K562 (cell line): ENCODE measurements around the gene GRAMD2B. TPM values are rescaled to one million over a fixed set of nuclear protein-coding genes. Genes with fewer than 3 reads are reported as not detected.

Source experiments
- ATAC-seq: fragments of 200-7000 bp; cut with Tn5 transposase; 3 replicates; pipeline ENCODE4 v1.9.1; 2020; ENCODE audit warnings: moderate library complexity
- BruUV-seq: library from RNA; stranded (reverse); fragments of 400-500 nt; replicated peaks from 2 replicates; lab custom pipeline; 2021; lab: Mats Ljungman, UMichigan
- CTCF ChIA-PET: fragments of 300-600 bp; formaldehyde crosslinking; extraction: SDS; loops from one replicate; lab custom pipeline; 2021; ENCODE audit warnings: low intra/inter-chr PET ratio; lab: Yijun Ruan, JAX
- POLR2A ChIA-PET: fragments of 300-600, 350-650 bp; sonication (Branson Sonifier 250); formaldehyde crosslinking; extraction: SDS; loops from one replicate; lab custom pipeline; 2021; ENCODE audit warnings: antibody characterized with exemption, inconsistent platforms; lab: Yijun Ruan, JAX
- DNase-seq, 4 experiments: peaks; one replicate each; pipeline versions ENCODE4 v3.0.0 to v3.0.0-alpha.2; 2011 to 2018; ENCODE audit warnings: low spot score in 3 of 4, mixed read lengths in 3 of 4; ENCODE audit errors: extremely low read depth in 1 of 4
- FAIRE-seq: peaks from 2 replicates; lab custom pipeline; 2011; peaks lifted over from hg19 to GRCh38; lab: Jason Lieb, UNC
- H2AFZ ChIP-seq: 2 replicates; pipeline ENCODE4 v1.6.0; 2011; ENCODE audit warnings: low read depth, low read length, control low read depth, inconsistent platforms
- H3K27ac ChIP-seq: fragments of 200-600 bp; 3 replicates; pipeline ENCODE4 v1.8.0; 2011; ENCODE audit warnings: low read depth, mild to moderate bottlenecking, control low read depth, inconsistent platforms, low read length, moderate library complexity, mixed read lengths; ENCODE audit errors: extremely low read depth
- H3K27me3 ChIP-seq, 2 experiments: fragments of 300-600 bp in 1 of 2; 2 replicates in 1 of 2; 3 replicates in 1 of 2; pipeline versions ENCODE4 v1.6.0 to v1.8.0; 2011; ENCODE audit warnings: inconsistent platforms in 2 of 2, low read length in 2 of 2, mild to moderate bottlenecking in 1 of 2, mixed read lengths in 1 of 2, moderate library complexity in 1 of 2; ENCODE audit not compliant: control insufficient read depth in 2 of 2, insufficient read depth in 2 of 2
- H3K36me3 ChIP-seq: fragments of 300-600 bp; 3 replicates; pipeline ENCODE4 v1.8.0; 2011; ENCODE audit warnings: mild to moderate bottlenecking, low read length, inconsistent platforms; ENCODE audit not compliant: control insufficient read depth, insufficient read depth
- H3K4me1 ChIP-seq, 2 experiments: fragments of 200-600 bp in 1 of 2; replicated peaks in 1 of 2; 2 replicates in 1 of 2; 3 replicates in 1 of 2; pipeline versions ENCODE4 v1.5.1 to v1.8.0; 2011; ENCODE audit warnings: inconsistent platforms in 2 of 2, low read length in 2 of 2, mild to moderate bottlenecking in 1 of 2, mixed read lengths in 1 of 2, moderate library complexity in 1 of 2; ENCODE audit not compliant: control insufficient read depth in 2 of 2, insufficient read depth in 2 of 2
- H3K4me2 ChIP-seq: 2 replicates; pipeline ENCODE4 v1.6.1; 2011; ENCODE audit warnings: low read length, control low read depth, inconsistent platforms, mixed read lengths; ENCODE audit not compliant: insufficient read depth
- H3K4me3 ChIP-seq: fragments of 200-600 bp; sonication (generic), shearing (Covaris generic); 2 replicates; pipeline ENCODE4 v1.5.1; 2016; ENCODE audit warnings: control low read depth, inconsistent platforms
- H3K79me2 ChIP-seq: fragments of 200-600 bp; 3 replicates; pipeline ENCODE4 v1.8.0; 2011; ENCODE audit warnings: low read length, inconsistent platforms; ENCODE audit not compliant: control insufficient read depth, insufficient read depth
- H3K9ac ChIP-seq, 2 experiments: 2 replicates each; pipeline versions ENCODE4 v1.6.0 to v1.6.1; 2011; ENCODE audit warnings: low read depth in 2 of 2, low read length in 2 of 2, control low read depth in 1 of 2, inconsistent platforms in 1 of 2, mild to moderate bottlenecking in 1 of 2, mixed read lengths in 1 of 2; ENCODE audit not compliant: insufficient read depth in 1 of 2
- H3K9me1 ChIP-seq: one replicate; pipeline ENCODE4 v1.6.0; 2011; ENCODE audit warnings: inconsistent platforms, mild to moderate bottlenecking, low read length, moderate library complexity; ENCODE audit not compliant: control insufficient read depth, insufficient read depth
- H3K9me3 ChIP-seq: replicated peaks from 2 replicates; pipeline ENCODE4 v1.5.1; 2011; ENCODE audit warnings: low read depth, low read length, inconsistent platforms; ENCODE audit not compliant: control insufficient read depth, insufficient read depth
- H4K20me1 ChIP-seq: replicated peaks from 2 replicates; pipeline ENCODE4 v1.6.1; 2011; ENCODE audit warnings: low read length, inconsistent platforms, mixed read lengths; ENCODE audit not compliant: control insufficient read depth, insufficient read depth
- DNMT1 ChIP-seq: fragments of 450-650 bp; IDR thresholded peaks from 2 replicates; pipeline ENCODE4 v1.6.1; 2016; ENCODE audit warnings: antibody characterized with exemption, mild to moderate bottlenecking
- EP400 ChIP-seq: fragments of 450-650 bp; IDR thresholded peaks from 2 replicates; pipeline ENCODE4 v1.6.1; 2017; ENCODE audit warnings: antibody characterized with exemption, mild to moderate bottlenecking, moderate library complexity
- MNT ChIP-seq, 2 experiments: fragments of 450-650 bp; conservative IDR thresholded peaks; 2 replicates each; pipeline ENCODE4 v1.6.1; 2017; ENCODE audit warnings: mild to moderate bottlenecking in 2 of 2, moderate library complexity in 2 of 2
- ZBTB2 ChIP-seq: fragments of 450-650 bp; IDR thresholded peaks from 2 replicates; pipeline ENCODE4 v1.6.1; 2016; ENCODE audit warnings: antibody characterized with exemption
- WGBS: fragments of 100-300 bp; shearing (Covaris generic); methylation state at CpG from one replicate; pipeline ENCODE4 v1.1.6; 2016; ENCODE audit warnings: low coverage, mixed read lengths; ENCODE audit not compliant: insufficient coverage; ENCODE audit errors: missing lambda C conversion rate; 5-methylcytosine and 5-hydroxymethylcytosine counted together
- in situ Hi-C: fragments of 300-500 bp; cut with MboI; formaldehyde crosslinking; loops from 4 replicates; pipeline ENCODE4 v1.15.0; 2018; ENCODE audit warnings: inconsistent platforms, mixed read lengths
- intact Hi-C: fragments of 100-400 bp; cut with micrococcal nuclease; formaldehyde crosslinking; loops from 2 replicates; pipeline ENCODE4 v1.14.2; 2022
- polyA plus RNA-seq, 8 experiments: library from polyadenylated mRNA; depleted of rRNA in 4 of 8; stranded (reverse) in 5 of 8; unstranded in 3 of 8; fragments of >200 nt; fragmentation: Nextera tagmentation in 2 of 8; fragmentation: Illumina TruSeq in 1 of 8; extraction: Ambion mirVana in 2 of 8; extraction: Trizol in 1 of 8; gene quantifications; 2 replicates each; pipeline versions ENCODE4 v1.2.1 to v1.2.3, GENCODE V29; 2011 to 2014; ENCODE audit warnings: inconsistent platforms in 1 of 8, missing spikeins in 1 of 8
- total RNA-seq, 7 experiments: library from RNA; depleted of rRNA in 6 of 7; stranded (reverse); fragments of >200 nt in 6 of 7; fragmentation: Illumina TruSeq in 2 of 7; extraction: Trizol in 2 of 7; gene quantifications; 2 replicates each; pipeline versions ENCODE4 v1.2.1 to v1.2.3, GENCODE V29; 2011 to 2021; ENCODE audit warnings: low replicate concordance in 1 of 7
- TF ChIP-seq, protein P1 (sequence below): sonication (generic); formaldehyde crosslinking; IDR thresholded peaks from 2 replicates; pipeline ENCODE4 v1.8.0; 2022; ENCODE audit warnings: missing genetic modification reagents, mild to moderate bottlenecking, borderline replicate concordance
- TF ChIP-seq, protein P2 (sequence below): fragments of 250-450 bp; sonication (Bioruptor Pico); IDR thresholded peaks from 2 replicates; pipeline ENCODE4 v1.8.0; 2022; ENCODE audit warnings: moderate library complexity, mild to moderate bottlenecking, inconsistent platforms

Gene GRAMD2B
- total and polyA plus RNA-seq, 9 of the 15 experiments (the other 6 are each of a cell fraction or from before 2014, with no cell fraction given) = 0.32 to 4.2 (median 1.4) TPM

GRCh38 chr5:126385524-126386502, 37.4 kb upstream of the GRAMD2B start:
- no TSS peak for BruUV-seq
- Histone ChIP-seq H3K9me1 (no peaks in the 10 kb centered on the region), H3K27me3 (no peaks in the 10 kb centered on the region), H3K4me1 (no peaks in the 10 kb centered on the region), H3K9me3 (no peaks in the 10 kb centered on the region), H3K79me2 (no peaks in the 10 kb centered on the region), H3K9ac (no peak overlapping the region), H4K20me1 (no peaks in the 10 kb centered on the region), H3K4me2 (no peak overlapping the region), H2AFZ (no peak overlapping the region), H3K36me3 (no peaks in the 10 kb centered on the region)
- FAIRE-seq = no peak
- no peak for ATAC-seq
- 7% methylated on average over 6 of the region's 6 CpGs for WGBS
- in situ Hi-C loops = no loop called here
- intact Hi-C loops = no loop called here
- TF ChIP-seq EP400 (no peak), DNMT1 (no peak)
- TF ChIP-seq, all 486 proteins: peak for 0
- Histone ChIP-seq H3K4me3 (no peak overlapping the region), H3K27ac (no peak overlapping the region)
- ChIA-PET POLR2A (no interaction called here), CTCF (interaction anchor here (0.6 kb wide), 1 partner anchor 151 kb away, joined by 3 read pairs; no protein-coding TSS in a partner anchor)
- DNase-seq = no peak

DNA sequence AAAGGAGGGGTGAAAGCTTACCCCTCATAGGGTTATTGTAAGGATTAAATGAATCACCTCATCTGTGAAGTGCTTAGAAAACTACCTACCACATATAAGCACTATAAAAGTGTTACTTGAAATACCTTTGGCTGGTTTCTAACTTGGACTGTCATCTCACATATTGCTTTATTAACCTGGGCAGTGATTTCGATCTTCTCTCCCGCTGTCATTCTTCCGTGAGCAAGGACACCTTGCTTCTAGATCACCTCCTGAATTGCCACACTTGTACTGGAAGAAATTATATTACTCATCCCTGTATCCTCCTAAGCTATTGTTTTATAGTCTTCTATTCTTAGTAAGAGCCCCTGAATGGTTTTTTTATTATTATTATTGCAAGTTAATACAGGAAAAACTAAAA, 34.0 kb upstream of the GRAMD2B start:
- Histone ChIP-seq H3K4me3 (no peak overlapping the region), H3K36me3 (no peaks in the 10 kb centered on the region), H3K27me3 (no peaks in the 10 kb centered on the region), H4K20me1 (no peaks in the 10 kb centered on the region), H3K9me1 (no peaks in the 10 kb centered on the region), H3K9me3 (no peaks in the 10 kb centered on the region; the same call in 1 of the 2 replicates), H3K27ac (no peak overlapping the region), H3K4me1 (no peaks in the 10 kb centered on the region), H3K9ac (no peak overlapping the region), H3K4me2 (no peak overlapping the region), H2AFZ (no peak overlapping the region), H3K79me2 (no peaks in the 10 kb centered on the region)
- no TSS peak for BruUV-seq
- ChIA-PET CTCF (no interaction called here), POLR2A (interaction anchor here (0.7 to 1.0 kb wide), 2 partner anchors 9 to 36 kb away, joined by 3 read pairs; no protein-coding TSS in a partner anchor)
- in situ Hi-C loops (no loop called here), intact Hi-C loops (no loop called here)
- FAIRE-seq (no peak), ATAC-seq (no peak), DNase-seq (no peak)
- 8% methylated on average over 3 of the region's 3 CpGs for WGBS
- TF ChIP-seq, protein P1, sequence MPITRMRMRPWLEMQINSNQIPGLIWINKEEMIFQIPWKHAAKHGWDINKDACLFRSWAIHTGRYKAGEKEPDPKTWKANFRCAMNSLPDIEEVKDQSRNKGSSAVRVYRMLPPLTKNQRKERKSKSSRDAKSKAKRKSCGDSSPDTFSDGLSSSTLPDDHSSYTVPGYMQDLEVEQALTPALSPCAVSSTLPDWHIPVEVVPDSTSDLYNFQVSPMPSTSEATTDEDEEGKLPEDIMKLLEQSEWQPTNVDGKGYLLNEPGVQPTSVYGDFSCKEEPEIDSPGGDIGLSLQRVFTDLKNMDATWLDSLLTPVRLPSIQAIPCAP = no peak
- TF ChIP-seq, protein P2, sequence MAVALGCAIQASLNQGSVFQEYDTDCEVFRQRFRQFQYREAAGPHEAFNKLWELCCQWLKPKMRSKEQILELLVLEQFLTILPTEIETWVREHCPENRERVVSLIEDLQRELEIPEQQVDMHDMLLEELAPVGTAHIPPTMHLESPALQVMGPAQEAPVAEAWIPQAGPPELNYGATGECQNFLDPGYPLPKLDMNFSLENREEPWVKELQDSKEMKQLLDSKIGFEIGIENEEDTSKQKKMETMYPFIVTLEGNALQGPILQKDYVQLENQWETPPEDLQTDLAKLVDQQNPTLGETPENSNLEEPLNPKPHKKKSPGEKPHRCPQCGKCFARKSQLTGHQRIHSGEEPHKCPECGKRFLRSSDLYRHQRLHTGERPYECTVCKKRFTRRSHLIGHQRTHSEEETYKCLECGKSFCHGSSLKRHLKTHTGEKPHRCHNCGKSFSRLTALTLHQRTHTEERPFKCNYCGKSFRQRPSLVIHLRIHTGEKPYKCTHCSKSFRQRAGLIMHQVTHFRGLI (CRISPR knock-in tag) = no peak
- TF ChIP-seq MNT (conservative IDR thresholded peaks at IDR 0.05) (no peak), ZBTB2 (no peak)
